Esophagus squamous epithelium (tissue), 5 donors: ENCODE measurements around the gene LGALS1. TPM values are rescaled to one million over a fixed set of nuclear protein-coding genes. Genes with fewer than 3 reads are reported as not detected.

ENCODE experiments used
- DNase-seq: peaks from one replicate; lab custom pipeline; 2025; lab: John Stamatoyannopoulos, UW
- H3K27ac ChIP-seq, 4 donors: fragments of 200-600 bp; sonication (generic); one replicate each; pipeline ENCODE4 v1.5.1; 2016 to 2019; ENCODE audit warnings: mild to moderate bottlenecking in 1 of 4
- H3K27me3 ChIP-seq, 4 donors: fragments of 200-600 bp; sonication (generic); 1 replicate in 3 of 4; 2 replicates in 1 of 4; pipeline versions ENCODE4 v1.5.1 to v1.6.0; 2017 to 2021; ENCODE audit warnings: antibody characterized with exemption in 1 of 4
- H3K36me3 ChIP-seq, 3 donors: fragments of 200-600 bp; sonication (generic); one replicate each; pipeline ENCODE4 v1.5.1; 2016 to 2019
- H3K4me1 ChIP-seq, 3 donors: fragments of 200-600 bp; sonication (generic); one replicate each; pipeline ENCODE4 v1.5.1; 2017 to 2019
- H3K4me3 ChIP-seq, 4 donors: fragments of 200-600 bp; sonication (generic); 1 replicate in 3 of 4; 2 replicates in 1 of 4; pipeline ENCODE4 v1.5.1; 2016 to 2019; ENCODE audit warnings: mild to moderate bottlenecking in 2 of 4, moderate library complexity in 1 of 4
- H3K9me3 ChIP-seq, 3 donors: fragments of 200-600 bp; sonication (generic); one replicate each; pipeline ENCODE4 v1.5.1; 2016 to 2019
- POLR2A ChIP-seq, 4 donors: fragments of 450-650 bp; IDR thresholded peaks; one replicate each; pipeline ENCODE4 v1.6.1; 2017; ENCODE audit warnings: antibody characterized with exemption in 4 of 4, mild to moderate bottlenecking in 4 of 4, moderate library complexity in 3 of 4
- WGBS, 2 donors: methylation state at CpG; one replicate each; pipeline ENCODE4 v1.1.5; 2018; 5-methylcytosine and 5-hydroxymethylcytosine counted together
- intact Hi-C: fragments of 100-400 bp; cut with DNase I; formaldehyde crosslinking; loops from one replicate; pipeline ENCODE4 v1.15.0; 2022
- total RNA-seq, 4 donors: library from RNA; depleted of rRNA; stranded (reverse); fragments of >200 nt; gene quantifications; one replicate each; pipeline ENCODE4 v1.1.0, GENCODE V29; 2016
- TF ChIP-seq, protein P1 (sequence below), 6 experiments: fragments of 450-650 bp in 4 of 6; fragments of 200-600 bp in 2 of 6; sonication (generic) in 2 of 6; IDR thresholded peaks; one replicate each; pipeline ENCODE4 v1.5.1; 2016 to 2019; ENCODE audit warnings: antibody characterized with exemption in 6 of 6, mild to moderate bottlenecking in 4 of 6, moderate library complexity in 4 of 6
- donor health status: DM: yes; HTN: yes; CAD: no.

LGALS1 gene
- total RNA-seq, 4 donors from 2014 or later: 25.4 to 261 (median 92.3) TPM

DNA sequence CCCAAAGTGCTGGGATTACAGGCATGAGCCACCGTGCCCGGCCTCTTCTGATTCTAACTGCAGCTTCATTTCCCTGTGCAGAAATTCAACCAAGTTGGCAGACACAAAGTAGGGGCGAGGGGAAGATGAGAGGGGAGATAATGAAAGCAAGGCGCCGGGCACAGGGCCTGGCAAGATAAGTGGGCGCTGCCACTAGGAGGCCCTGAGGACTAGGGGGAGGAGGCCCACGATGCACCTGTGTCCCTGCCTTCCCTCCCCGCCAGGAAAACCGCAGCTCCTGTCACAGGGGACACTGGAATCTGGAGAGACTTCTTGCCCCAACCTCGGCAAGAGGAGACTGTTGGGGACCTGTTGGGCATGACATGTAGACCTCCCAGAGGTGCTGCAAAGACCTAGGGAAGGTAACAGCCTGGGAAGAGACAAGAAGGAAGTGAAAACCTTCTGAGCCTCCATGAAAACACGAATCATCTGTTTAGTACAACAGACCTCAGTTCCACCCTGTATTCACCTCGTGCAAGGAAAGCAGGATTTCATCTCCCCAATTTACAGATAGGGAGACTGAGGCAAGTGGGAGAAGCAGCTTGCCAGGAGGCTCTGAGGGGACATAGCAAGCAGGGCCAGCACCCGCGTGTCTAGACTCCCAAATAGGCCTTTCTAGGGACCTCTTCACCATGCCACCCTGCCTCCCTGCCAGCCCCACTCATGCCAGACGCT, 3.1 kb upstream of the LGALS1 start:
- intact Hi-C loops: no loop called here
- no peak overlapping the region for H3K4me3 ChIP-seq
- H3K27ac ChIP-seq: peak overlapping the region in 2 of 4 donors; percentile 89 to 95
- H3K36me3 ChIP-seq: no peaks in the 10 kb centered on the region
- no peaks in the 10 kb centered on the region for H3K27me3 ChIP-seq
- H3K4me1 ChIP-seq: peaks cover 31 to 50% (median 39%) of the 10 kb centered on the region in 3 donors
- 70 to 72% methylated on average over 9 to 11 of the region's 15 CpGs for WGBS, 2 donors
- H3K9me3 ChIP-seq: no peaks in the 10 kb centered on the region
- no peak for DNase-seq
- TF ChIP-seq POLR2A (IDR thresholded peaks at IDR 0.05): no peak
- TF ChIP-seq, protein P1, sequence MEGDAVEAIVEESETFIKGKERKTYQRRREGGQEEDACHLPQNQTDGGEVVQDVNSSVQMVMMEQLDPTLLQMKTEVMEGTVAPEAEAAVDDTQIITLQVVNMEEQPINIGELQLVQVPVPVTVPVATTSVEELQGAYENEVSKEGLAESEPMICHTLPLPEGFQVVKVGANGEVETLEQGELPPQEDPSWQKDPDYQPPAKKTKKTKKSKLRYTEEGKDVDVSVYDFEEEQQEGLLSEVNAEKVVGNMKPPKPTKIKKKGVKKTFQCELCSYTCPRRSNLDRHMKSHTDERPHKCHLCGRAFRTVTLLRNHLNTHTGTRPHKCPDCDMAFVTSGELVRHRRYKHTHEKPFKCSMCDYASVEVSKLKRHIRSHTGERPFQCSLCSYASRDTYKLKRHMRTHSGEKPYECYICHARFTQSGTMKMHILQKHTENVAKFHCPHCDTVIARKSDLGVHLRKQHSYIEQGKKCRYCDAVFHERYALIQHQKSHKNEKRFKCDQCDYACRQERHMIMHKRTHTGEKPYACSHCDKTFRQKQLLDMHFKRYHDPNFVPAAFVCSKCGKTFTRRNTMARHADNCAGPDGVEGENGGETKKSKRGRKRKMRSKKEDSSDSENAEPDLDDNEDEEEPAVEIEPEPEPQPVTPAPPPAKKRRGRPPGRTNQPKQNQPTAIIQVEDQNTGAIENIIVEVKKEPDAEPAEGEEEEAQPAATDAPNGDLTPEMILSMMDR (IDR thresholded peaks at IDR 0.05): no peak

GRCh38 chr22:37672920-37673455, 2.4 kb upstream of the LGALS1 start:
- DNase-seq: no peak
- Histone ChIP-seq H3K36me3 (no peaks in the 10 kb centered on the region), H3K4me1 (peaks cover 32 to 56% (median 44%) of the 10 kb centered on the region in 3 donors), H3K27me3 (no peaks in the 10 kb centered on the region), H3K4me3 (no peak overlapping the region), H3K9me3 (no peaks in the 10 kb centered on the region), H3K27ac (peak overlapping the region in 3 of 4 donors; percentile 69 to 95 (median 89))
- WGBS, 2 donors: 32% methylated on average over 8 of the region's 11 CpGs; no CpG with 5 or more reads in 1 of the 2 donors
- TF ChIP-seq, protein P1 (IDR thresholded peaks at IDR 0.05): no peak
- no peak for TF ChIP-seq POLR2A (IDR thresholded peaks at IDR 0.05)
- intact Hi-C loops: no loop called here

- H3K27ac ChIP-seq: peak overlapping the region; percentile 78 to 95 (median 90)
- WGBS, 2 donors: 68 to 78% methylated on average over 8 of the region's 12 CpGs
- no peaks in the 10 kb centered on the region for H3K9me3 ChIP-seq
- H3K4me3 ChIP-seq: no peak overlapping the region
- no peak for DNase-seq
- intact Hi-C loops: no loop called here
- H3K27me3 ChIP-seq: no peaks in the 10 kb centered on the region
- H3K4me1 ChIP-seq: peaks cover 32 to 68% (median 44%) of the 10 kb centered on the region in 3 donors
- TF ChIP-seq POLR2A (IDR thresholded peaks at IDR 0.05): no peak
- TF ChIP-seq, protein P1 (IDR thresholded peaks at IDR 0.05): no peak
- H3K36me3 ChIP-seq: no peaks in the 10 kb centered on the region
These were observed 1.2 kb upstream of the LGALS1 start for GRCh38 chr22:37674248-37674647.

DNA sequence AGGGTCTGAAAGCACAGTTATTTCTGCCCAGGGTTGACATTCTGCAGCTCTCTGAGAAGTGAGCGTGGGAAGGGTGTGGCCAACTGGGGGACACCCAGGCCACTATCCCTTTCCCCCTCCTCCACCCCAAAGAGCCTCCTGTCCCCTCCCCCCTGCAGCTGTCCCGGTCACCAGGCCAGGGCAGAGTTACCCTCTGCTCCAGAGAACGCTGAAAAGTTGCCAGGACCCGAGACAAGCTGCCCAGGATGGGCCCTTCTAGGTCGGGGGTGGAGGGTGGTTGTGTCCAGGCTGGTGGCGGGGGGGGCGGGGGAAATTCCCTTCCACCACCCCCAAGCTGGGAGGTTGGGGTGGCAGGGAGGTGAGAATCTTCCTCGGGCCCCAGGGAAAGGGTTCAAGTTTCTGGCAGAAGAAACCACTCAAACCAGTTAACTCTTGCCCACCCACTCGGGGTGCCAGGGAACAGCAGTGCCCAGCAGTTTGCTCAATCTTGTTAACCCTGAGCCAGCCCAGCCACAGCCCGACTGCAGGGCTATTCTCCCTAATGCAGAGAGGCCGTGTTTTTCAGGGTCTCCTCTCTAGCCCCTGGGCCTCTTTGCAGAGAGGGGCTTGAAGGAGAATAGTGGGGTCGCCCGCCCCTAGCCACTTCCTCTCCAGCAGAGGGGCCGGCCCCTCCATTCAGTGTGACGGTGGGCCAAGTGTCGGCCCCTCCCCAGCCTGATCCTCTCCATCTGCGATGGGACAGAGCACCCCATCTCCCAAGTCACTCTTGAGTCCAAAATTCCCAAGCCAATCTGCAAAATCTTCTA, 697 bp downstream of the LGALS1 start:
- intact Hi-C loops: no loop called here
- H3K27me3 ChIP-seq: no peaks in the 10 kb centered on the region
- peak overlapping the region; percentile 78 to 95 (median 90) for H3K27ac ChIP-seq
- DNase-seq: no peak
- peaks cover 32 to 72% (median 46%) of the 10 kb centered on the region in 3 donors for H3K4me1 ChIP-seq
- H3K36me3 ChIP-seq: peaks cover 0 to 6% (median 0%) of the 10 kb centered on the region in 3 donors
- TF ChIP-seq, protein P1 (IDR thresholded peaks at IDR 0.05): no peak
- TF ChIP-seq POLR2A (IDR thresholded peaks at IDR 0.05): no peak
- 20% methylated on average over 1 of the region's 17 CpGs; no CpG with 5 or more reads in 1 of the 2 donors for WGBS, 2 donors
- H3K9me3 ChIP-seq: no peaks in the 10 kb centered on the region
- H3K4me3 ChIP-seq: peak overlapping the region; percentile 24 to 77 (median 51)
